OCI-LY1 (cell line): Measurements from ENCODE around the gene EIF4E3.

Experiments
- CTCF ChIP-seq: fragments of 200-600 bp; sonication (generic), shearing (Covaris generic); IDR thresholded peaks from 2 replicates; pipeline ENCODE4 v1.5.1; 2017; ENCODE audit warnings: mild to moderate bottlenecking, antibody characterized with exemption, low read length, moderate library complexity, mixed read lengths
- EZH2 ChIP-seq: fragments of 200-600 bp; sonication (generic), shearing (Covaris generic); IDR thresholded peaks from 2 replicates; pipeline ENCODE4 v1.8.0; 2017; ENCODE audit warnings: borderline replicate concordance, mixed run types, mild to moderate bottlenecking, antibody characterized with exemption, low read length, moderate library complexity, mixed read lengths

- no peak for TF ChIP-seq CTCF
- no peak for TF ChIP-seq EZH2
Measured at GRCh38 chr3:71641674-71642073, 83.5 kb downstream of the EIF4E3 start.
